ENCODE data around the gene CSK.

- TF ChIP-seq CTCF (IDR thresholded peaks at IDR 0.05 in 4 of 5, conservative IDR thresholded peaks at IDR 0.05 in 1 of 5) (no peak), POLR2A (IDR thresholded peaks at IDR 0.05) (no peak)
Observed at GRCh38 chr15:74815121-74815934, 33.4 kb downstream of the CSK start.

All from gastrocnemius medialis (tissue), 4 donors.